CD4-positive, alpha-beta T cell treated with Interleukin-12 subunit alpha and Interleukin-12 subunit beta, for 1 hour (primary cell): ENCODE measurements around the gene F7.
"Not testable (repeated sequence)": the region's sequence is repeated elsewhere in the genome, so short reads cannot be mapped to it uniquely, and the experiment has no call there.

Experiments
- DNase-seq: peaks from one replicate; pipeline ENCODE4 v3.0.0-alpha.2; 2020

F7 gene

DNA sequence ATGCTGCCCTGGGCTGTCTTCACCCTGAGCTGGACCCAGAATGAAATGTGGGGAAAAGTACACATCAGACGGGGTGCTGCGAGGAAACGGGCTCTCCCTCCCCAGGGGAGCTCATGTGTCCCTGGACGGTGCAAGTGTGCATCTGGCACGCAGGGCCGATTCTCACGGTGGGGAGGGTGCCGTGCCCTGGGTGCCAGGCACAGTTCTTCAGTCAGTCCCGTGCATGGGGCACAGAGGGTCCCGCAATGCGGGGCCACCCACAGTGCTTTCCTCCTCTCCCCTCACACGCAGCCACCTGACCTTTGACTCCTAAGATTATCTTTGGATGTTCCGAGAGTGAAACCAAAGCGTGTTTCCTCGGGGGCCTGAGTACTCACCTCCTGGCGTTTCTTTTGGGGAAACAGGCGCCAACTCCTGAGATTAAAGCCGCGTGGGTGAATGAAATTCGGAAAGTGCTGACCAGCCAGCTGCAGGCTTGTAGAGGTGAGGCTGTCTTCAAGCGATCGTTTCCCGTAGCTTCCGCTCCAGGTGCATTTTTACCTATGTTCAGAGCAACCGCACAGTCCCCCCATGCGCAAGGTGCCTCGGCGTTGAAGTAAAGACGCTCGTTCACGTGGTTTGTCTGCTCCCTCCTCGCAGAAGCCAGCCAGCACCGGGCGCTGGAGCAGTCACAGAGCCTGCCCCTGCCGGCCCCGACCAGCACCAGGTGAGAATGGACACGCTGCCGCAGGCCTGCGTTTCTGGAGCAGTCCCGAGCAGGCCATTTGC, 17.5 kb upstream of the F7 start:
- DNase-seq: no peak

DNA sequence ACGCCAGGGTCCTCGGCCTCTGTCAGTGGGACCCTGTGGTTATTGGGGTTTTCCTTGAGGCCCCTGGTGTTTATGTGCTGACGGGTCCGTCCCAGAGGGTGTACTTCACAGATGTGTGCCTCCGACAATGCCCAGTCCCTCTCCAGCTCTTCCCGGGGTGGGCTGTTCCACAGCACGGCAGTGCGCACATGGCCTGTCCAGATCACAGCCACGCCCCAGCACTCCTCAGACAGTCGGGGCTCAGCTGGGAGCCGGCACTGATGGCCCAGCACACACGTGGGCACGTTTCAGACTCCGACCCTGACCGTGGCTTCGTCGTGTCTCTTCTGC, 16.9 kb upstream of the F7 start:
- no peak for DNase-seq

DNA sequence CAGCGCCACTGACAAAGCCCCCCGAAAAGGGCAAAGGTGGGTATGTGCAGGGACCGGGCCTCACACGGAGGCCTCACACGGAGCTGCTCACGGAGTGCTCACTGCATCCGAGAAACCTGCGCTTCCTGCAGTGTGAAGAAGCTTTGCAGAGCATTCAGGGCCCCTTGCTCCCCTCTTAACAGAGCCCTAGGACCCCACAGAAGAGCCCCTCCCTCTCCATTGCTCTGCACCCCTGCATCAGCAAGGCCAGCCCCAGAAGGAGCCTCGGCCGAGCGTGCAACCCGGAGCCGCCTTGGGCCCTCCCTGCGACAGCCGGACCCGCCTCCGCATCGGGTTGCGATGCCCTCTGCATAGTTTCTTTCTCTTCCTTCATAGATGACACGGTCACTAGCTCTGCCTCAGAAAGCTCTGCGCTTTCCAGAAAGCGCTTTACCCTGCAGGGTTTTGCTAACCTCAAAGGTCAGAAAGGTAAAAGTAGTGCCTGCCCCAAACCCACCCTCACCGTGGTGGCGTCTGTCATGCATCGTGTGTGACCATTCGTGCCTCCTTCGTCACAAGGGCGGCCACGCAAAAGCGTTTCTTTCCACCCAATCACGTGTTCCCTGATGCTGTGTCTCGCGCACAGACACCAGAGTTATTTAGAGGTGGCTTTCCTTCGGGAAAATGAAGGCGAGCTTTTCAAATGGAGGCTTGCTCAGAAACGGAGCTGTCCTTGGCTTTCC, 15.7 kb upstream of the F7 start:
- DNase-seq: no peak

DNA sequence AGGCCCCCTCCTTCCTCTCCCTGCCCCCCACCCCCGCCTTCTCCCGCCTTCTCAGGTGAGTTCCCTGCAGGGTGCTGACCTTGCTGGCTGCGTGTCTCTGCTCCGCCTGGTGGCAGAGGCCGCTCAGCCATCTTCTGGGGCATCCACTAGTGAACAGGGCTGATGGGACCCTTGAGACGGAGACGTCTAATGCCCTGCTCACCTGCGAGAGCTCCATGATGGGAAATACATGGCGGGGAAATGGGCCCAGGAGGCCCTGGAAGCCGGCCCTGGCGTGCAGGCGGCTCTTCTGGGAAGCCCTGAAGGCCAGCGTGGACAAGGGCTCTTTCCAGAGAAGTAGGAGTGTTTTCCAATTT, 15.2 kb upstream of the F7 start:
- no peak for DNase-seq

DNA sequence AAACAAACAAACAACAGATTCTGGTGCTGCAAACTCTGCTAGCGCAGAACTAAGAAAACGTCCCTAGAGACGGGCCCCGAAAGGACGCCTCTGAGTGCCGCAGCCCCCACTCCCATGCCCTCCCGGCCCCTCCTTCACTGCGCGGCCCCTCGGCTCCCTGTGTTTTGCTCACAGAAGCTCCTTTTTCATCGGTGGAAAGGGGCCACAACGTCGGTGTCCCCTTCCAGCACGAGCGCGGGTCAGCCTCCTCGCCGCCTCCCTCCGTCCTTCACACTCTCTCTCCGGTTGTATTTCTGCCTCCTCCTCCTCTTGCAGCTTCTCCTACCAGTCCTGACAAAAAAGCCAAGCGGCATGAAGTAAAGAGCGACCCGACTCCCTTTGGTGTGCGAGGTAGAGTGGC, 14.8 kb upstream of the F7 start:
- no peak for DNase-seq

DNA sequence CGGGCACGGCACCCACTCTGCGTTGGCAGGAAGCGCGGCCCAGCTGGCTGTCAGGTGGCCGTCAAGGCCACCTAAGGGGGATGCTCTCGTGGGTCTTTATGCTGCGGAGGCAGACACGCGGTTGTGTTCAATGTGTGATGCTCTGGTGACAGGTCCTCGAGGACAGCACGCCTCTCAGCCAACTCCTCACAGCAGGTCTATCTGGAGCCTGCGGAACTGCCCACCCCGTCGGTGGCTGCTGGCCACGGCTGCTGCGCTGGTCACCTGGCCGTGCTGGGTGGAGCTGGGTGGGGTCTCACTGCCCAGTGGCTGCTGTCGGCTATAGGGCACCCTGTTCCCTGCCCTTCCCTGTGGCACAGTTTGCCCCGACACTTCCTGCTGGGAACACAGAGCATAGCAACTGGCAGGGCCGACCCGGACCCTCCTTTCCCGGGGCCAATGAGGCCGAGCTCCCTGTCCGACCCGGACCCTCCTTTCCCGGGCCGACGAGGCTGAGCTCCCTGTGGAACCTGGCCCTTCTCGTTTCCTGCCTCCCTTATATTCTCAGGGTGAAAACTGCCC, 14.3 kb upstream of the F7 start:
- no peak for DNase-seq

DNA sequence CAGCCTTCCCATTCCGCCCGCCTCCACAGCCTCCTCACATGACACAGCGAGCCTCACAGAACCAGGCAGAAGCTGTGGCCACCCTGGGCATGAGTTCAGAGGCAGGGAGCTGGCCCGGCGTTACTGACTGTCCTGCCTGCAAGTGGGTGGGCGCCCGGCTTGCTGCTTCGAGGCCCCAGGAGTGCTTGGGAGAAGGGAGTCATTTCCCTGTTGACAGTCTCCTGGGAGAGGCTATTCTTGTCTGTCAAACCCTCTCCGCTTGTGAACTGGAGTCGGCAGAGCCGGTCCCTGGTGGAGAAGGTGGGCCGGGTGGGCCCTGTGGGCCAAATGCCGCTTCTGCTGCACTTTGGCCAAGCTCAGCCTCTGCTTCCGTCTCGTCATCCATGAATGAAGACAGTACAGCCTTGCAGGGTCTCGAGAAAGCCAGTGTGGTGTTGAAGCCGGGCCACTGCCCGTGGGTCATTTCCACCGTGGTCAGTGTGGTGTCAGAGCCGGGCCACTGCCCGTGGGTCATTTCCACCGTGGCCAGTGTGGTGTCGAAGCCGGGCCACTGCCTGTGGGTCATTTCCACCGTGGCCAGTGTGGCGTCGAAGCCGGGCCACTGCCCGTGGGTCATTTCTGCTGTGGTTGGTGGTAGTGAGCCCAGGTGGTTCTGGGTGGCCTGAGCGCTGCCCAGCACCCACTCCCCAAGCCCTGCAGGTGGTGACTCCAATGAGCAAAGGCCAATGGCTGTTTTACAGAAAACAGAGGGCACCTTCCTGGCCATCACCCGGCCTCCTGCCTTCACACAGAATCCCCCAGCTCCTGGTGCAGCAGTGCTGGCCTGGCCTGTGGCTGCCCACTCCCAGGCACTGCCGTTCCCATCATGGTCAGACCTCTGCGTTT, 13.5 kb upstream of the F7 start:
- DNase-seq: no peak

DNA sequence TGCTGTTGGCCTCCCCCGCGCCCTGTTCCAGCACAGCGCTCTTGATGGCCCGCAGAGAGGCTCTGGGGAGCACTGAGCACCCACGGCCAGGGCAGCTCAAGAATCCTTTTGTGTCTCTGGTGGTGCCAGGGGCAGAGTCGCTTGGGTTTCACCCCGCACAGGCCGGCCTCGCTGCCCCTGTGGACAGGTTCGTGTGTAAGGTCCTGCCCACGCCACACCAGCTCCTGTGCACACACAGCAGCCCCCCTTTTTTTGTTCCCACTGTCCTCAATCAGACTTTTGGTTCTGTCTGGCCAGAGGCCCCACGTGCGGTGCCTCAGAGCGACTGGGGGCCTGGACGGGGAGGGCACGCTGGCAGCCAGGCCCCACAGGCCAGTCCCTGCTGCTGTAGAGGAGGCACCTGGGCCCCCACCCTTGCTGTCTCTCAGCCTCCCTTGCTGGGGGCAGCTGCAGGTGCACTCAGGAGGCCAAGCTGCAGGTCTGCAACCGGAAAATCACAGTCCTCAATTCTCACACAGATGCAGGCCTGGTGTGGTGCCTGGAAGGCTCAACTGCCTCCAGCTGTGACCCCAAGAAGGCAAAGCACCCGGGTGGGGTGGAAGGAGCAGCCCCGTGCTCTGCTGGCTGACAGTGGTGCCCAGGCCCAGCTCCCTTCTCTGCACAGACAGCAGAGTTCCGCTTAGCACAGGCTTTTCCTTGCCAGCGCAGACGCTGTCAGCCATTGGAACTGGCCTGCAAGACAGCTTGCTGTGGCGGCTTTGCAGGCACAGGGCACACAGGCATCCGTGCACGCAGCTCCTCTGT, 12.6 kb upstream of the F7 start:
- DNase-seq: no peak

DNA sequence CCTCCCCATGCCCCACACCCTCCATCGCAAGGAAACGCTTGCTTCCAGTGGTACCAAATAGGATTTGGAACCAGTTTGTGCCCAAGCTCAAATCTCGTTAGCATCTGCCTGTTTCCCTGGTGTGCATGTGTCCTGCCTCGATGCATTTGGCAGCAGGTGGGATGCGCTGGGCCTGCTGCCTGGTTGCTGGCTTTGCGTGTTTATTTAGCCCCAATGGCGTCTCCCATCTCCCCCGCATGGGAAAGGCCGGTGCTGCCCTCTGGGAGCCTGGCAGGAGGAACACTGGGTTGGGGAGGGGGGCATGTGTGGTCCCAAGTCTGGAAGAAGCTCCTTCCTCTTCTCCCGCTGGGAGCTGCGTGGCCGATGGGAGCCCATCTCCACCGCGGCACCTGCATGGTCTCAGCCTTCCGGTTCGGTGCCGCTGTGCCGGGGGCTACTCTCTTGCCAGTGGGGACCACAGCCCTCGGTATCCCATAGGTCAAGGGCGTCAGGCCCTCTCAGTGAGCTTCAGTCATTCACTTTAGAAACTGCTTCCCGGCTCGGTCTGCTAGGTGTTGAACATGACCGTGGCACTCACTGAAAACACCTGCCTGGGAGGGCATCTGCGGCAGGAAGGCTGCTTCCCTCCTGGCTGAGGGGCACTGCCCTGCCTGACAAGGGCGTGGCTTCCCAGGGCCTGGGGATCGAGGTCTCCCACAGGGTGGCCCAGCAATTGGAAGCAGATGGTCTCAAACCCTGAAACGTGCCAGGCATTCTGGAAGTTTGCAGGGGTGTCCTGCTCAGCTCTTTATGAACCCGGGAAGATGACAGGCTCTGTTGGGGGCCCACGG, 11.8 kb upstream of the F7 start:
- DNase-seq: no peak

DNA sequence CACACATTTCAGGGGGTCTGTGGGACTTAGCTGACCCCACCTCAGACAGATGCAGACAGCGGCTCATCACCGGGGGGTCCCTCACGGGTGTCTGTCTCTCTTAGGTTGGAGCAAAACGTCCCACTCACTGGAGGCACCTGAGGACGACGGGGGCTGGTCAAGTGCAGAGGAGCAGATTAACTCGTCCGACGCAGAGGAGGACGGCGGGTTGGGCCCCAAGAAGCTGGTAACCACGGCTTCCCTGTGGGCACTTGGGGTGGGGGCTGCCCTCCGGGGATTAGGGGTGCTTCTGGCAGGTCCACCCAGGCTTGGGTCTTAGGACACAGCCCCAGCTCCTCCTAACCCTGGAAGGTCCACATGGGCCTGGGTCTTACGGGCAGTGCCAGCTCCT, 11.2 kb upstream of the F7 start:
- DNase-seq: no peak

DNA sequence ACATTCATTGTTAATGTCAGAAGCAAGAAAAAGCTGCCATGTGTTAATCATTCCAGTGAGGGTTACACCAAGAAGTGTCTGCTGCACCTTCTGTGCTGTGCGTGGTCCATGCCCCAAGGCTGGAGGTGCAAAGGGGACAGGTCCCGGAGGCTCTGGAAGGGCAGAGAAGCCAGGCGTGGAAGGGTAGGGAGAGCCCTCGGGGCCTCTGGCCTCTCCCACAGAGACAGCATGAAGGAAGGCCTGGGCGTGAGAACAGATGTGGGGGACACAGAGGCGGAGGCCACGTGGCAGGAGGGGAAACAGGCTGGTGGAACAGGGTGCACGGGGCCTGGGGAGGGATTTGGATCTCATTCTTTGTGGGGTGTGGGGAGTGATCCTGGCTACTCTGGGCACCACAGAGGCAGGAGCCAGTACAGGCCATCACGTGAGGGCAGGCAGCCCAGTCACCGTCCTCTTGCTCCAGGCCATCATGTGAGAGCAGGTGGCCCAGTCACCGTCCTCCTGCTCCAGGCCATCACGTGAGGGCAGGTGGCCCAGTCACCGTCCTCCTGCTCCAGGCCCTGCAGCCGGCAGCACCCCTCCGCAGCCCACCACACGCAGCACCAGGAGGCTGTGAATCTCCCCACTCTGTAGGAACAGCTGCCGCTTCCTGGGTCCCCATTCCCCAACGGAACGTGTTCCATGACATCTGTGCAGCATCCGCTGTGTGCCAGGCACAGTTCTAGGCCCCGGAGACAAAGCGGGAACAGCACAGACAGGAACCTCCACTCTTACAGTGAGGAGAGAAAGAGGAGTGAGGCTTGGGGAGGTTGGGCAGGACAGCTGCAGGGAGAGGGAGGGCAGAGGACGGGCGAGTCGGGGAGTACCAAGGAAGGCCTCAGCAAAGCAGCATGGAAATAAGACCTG, 10.2 kb upstream of the F7 start:
- DNase-seq: no peak

DNA sequence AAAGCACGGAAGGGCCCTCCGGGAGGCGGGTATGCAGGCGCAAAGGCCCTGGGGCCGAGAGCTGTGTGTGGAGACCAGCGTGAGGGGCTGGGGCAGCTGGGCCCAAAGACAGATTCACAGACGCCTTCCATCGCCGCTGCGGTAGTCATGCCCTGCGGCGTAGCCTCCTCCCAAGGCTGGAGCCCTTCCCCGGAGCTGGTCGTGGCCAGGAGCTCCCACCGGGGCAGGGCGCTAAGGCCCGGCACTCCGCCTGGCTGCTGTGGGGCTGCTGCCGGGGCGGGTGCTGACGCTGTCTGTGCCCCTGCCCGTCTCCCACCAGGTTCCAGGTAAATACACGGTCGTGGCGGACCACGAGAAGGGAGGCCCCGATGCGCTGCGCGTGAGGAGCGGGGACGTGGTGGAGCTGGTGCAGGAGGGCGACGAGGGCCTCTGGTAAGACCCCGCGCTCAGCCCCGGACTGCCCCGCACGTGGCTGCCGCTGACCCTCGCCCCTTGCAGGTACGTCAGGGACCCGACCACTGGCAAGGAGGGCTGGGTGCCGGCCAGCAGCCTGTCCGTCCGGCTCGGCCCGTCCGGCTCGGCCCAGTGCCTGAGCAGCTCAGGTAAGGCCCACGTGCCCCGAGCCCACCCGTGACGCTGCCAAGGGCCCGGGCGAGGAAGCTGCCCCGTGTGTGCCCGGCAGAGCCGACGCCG, 9.4 kb upstream of the F7 start:
- no peak for DNase-seq

DNA sequence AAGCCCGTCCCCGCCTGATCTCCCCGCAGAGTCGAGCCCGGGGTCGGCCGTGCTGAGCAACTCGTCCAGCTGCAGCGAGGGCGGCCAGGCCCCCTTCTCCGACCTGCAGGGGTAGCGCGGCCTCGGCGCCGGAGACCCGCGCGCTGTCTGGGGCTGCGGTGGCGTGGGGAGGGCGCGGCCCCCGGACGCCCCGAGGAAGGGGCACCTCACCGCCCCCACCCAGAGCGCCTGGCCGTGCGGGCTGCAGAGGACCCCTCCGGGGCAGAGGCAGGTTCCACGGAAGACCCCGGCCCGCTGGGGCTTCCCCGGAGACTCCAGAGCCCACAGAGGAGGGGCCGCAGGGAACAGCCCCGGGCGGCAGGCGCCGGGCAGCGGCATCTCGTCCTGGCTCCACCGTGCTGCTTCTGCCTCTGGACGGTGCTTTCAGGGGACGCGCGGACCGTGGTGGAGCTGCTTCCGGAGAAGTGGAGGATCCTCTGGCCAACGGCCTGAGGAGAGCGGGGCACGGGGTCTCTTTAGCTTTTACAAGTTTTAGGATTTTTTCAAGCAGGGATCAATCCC, 8.8 kb upstream of the F7 start:
- no peak for DNase-seq

DNA sequence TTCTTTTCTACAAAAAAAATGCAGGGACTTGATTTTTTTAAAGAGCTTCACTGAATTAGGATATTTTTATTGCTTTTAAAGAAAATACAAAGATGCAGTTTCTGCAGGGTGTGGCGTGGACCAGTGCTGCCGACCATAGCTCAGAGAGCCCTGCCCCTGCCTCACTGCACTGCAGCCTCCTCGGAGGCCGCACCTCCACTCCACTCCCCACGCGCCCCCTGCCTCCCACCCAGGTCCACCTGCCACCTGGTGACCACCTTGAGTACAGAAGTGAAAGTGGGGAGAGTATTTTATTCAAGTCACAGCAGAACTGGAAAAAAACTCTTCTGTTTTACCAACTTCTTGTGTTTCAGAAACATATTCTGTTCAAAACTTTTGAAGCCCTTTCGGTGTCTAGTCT, 7.9 kb upstream of the F7 start:
- DNase-seq: no peak

DNA sequence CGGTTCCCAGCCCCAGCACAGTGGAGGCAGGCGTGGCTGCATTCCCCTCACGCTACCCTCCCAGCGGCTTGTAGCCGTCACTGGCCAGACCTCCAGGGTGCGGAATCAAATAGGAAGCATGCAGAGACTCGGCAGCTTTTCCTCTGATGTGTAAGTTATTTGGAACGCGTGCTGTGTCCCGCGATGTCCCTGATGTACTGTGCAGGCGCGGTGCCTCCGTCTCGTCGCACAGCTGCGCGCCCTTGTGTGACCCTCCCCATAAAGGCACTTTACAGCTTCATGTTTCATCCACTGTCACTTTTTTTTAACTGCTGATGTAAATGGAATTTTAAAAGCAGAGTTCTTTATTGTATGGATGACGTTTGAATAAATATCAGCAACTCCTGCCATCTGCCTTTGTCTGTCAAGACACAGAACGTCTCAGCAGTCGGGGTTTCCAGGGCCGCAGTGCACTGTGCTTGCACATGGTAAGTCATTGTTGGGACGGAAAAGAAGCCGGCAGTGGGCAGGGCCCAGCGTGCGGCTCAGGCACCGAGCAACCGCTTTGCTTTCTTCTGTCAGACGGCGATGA, 7.3 kb upstream of the F7 start:
- no peak for DNase-seq

DNA sequence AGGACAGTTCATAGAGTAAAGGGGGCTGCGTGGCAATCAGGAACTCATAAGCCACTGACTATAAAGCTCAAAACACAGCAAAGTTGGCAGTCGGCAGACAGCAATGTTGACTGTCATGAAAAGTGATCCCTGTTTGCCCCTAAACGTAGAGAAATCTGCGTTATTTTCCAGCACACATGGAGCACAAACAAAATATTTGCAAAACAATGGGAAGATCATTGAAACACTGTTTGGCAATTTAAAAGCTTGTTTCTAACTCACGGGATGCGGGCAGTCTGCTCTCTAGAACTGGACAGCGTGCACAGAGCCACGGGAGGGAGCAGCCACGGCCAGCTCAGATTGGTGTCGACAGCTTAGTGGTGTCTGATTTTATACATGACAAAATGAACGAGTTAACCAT, 6.4 kb upstream of the F7 start:
- DNase-seq: no peak

DNA sequence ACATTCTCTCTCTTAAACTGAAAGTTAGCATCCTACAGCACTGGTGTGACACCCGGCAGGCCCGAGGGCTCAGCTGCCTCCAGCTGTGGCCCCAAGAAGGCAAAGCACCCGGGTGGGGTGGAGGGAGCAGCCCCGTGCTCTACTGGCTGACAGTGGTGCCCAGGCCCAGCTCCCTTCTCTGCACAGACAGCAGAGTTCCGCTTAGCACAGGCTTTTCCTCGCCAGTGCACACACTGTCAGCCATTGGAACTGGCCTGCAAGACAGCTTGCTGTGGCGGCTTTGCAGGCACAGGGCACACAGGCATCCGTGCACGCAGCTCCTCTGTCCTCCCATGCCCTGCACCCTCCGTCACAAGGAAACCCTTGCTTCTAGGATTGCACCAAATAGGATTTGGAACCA, 3.3 kb upstream of the F7 start:
- DNase-seq: not testable (repeated sequence)

DNA sequence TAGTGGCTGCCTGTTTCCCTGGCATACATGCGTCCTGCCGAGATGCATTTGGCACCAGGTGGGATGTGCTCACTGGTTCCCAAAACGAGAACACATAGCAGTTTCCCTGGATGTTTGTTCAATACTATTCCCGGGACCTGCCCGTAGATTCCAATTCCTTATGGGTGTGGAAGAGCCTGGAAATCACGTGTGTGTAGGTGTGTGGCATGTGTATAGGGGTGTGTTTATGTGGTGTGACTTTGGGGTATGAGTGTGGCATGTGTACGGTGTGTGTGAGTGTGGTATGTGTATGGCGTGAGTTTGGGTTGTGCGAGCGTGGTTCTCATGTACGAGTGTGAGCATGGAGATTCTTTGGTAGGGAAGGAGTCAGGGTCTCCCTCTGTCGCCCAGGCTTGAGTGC, 2.9 kb upstream of the F7 start:
- no peak for DNase-seq

DNA sequence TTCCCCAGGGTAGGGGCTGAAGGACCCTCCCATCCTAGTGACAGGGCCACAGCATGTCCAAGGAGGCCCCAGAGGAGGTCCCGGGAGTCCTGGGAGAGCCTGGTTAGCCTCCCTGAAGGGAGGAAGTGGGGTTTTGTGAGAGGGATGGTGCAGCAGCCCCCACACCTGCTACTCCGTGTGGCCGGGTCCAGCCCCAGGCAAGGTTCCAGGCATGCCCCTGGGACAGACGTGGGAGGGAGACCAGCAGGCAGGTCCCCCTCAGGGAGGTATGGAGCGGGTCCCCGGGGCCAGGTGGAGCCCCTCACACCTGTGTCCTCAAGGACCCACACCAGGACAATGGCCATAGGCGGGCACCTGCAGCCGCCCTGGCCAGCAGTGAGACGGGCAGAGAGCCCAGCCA, 1.9 kb upstream of the F7 start:
- no peak for DNase-seq
